Mucosa of stomach (tissue), 1 donor: ENCODE results near the gene PARP14.
"Not testable (repeated sequence)": the region's sequence is repeated elsewhere in the genome, so short reads cannot be mapped to it uniquely, and the experiment has no call there.

Experiments used
- H3K27me3 ChIP-seq: one replicate; pipeline ENCODE4 v1.7.0; 2013; ENCODE audit warnings: mild to moderate bottlenecking, low read length; ENCODE audit not compliant: control insufficient read depth, insufficient read depth
- H3K36me3 ChIP-seq: one replicate; pipeline ENCODE4 v1.7.0; 2013; ENCODE audit warnings: low read length; ENCODE audit not compliant: control insufficient read depth, insufficient read depth
- H3K4me1 ChIP-seq: one replicate; pipeline ENCODE4 v1.7.0; 2013; ENCODE audit warnings: mild to moderate bottlenecking, low read length; ENCODE audit not compliant: control insufficient read depth, insufficient read depth
- H3K4me3 ChIP-seq: one replicate; pipeline ENCODE4 v1.7.0; 2013; ENCODE audit warnings: low read length
- H3K9ac ChIP-seq: one replicate; pipeline ENCODE4 v1.7.0; 2013; ENCODE audit warnings: mild to moderate bottlenecking, low read length, moderate library complexity
- H3K9me3 ChIP-seq: one replicate; pipeline ENCODE4 v1.7.0; 2013; ENCODE audit warnings: mild to moderate bottlenecking, low read length, moderate library complexity; ENCODE audit not compliant: control insufficient read depth
- donor health status: Pancreatic carcinoma.

PARP14 gene

DNA sequence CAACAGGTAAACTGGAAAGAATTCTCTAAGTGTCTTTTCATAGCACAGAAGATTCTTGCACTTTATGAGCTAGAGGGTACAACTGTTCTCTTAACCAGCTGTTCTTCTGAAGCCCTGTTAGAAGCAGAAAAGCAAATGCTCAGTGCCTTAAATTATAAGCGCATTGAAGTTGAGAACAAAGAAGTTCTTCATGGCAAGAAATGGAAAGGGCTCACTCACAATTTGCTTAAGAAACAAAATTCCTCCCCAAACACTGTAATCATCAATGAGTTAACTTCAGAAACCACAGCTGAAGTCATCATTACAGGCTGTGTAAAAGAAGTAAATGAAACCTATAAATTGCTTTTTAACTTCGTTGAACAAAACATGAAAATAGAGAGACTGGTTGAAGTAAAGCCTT, 19.6 kb downstream of the PARP14 start:
- Histone ChIP-seq H3K4me3 (no peak overlapping the region), H3K36me3 (no peaks in the 10 kb centered on the region), H3K9ac (no peak overlapping the region), H3K4me1 (no peaks in the 10 kb centered on the region), H3K27me3 (no peaks in the 10 kb centered on the region), H3K9me3 (no peaks in the 10 kb centered on the region)

DNA sequence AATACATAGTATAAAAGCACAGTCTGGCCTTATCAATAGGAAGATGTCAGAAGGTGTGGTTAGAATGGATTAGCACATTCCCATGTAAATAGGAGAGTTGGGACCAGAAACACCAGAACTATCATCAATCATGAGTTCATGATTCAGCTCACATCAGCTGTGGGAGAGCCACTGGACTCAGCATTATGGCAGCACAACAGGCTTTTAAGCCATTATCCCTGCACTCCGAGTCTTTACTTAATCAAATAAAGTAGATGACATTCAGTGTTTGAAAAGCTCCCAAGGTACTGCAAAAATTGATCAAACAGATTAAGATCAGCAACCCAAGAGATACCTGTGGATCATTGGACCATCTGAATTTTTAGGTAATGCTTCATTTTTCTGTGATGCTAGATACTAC, 24.7 kb downstream of the PARP14 start:
- H3K9me3 ChIP-seq: no peaks in the 10 kb centered on the region
- H3K4me3 ChIP-seq: no peak overlapping the region
- H3K36me3 ChIP-seq: no peaks in the 10 kb centered on the region
- no peak overlapping the region for H3K9ac ChIP-seq
- H3K4me1 ChIP-seq: no peaks in the 10 kb centered on the region
- H3K27me3 ChIP-seq: no peaks in the 10 kb centered on the region

DNA sequence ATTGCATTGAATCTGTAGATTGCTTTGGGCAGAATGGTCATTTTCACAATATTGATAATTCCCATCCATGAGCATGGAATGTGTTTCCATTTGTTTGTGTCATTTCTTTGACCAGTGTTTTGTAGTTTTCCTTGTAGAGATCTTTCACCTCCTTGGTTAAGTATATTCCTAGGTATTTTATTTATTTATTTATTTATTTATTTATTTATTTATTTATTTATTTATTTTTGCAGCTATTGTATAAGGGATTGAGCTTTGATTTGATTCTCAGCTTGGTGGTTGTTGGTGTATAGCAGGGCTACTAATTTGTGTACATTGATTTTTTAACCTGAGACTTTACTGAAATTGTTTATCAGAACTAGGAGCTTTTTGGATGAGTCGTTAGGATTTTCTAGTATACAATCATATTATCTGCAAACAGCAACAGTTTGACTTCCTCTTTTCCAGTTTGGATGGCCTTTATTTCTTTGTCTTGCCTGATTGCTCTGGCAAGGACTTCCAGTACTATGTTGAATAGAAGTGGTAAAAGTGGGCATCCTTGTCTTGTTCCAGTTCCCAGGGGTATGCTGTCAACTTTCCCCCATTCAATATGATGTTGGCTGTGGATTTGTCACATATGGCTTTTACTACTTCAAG, 30.1 kb downstream of the PARP14 start:
- not testable (repeated sequence) for H3K27me3 ChIP-seq, H3K9me3 ChIP-seq, H3K4me1 ChIP-seq, H3K36me3 ChIP-seq, H3K9ac ChIP-seq, H3K4me3 ChIP-seq

- Histone ChIP-seq H3K27me3 (no peaks in the 10 kb centered on the region), H3K4me3 (no peak overlapping the region), H3K4me1 (no peaks in the 10 kb centered on the region), H3K36me3 (peaks cover 5% of the 10 kb centered on the region), H3K9ac (no peak overlapping the region), H3K9me3 (no peaks in the 10 kb centered on the region)
Observed at GRCh38 chr3:122714273-122714672, 33.6 kb downstream of the PARP14 start.

GRCh38 chr3:122716667-122717066, 36.0 kb downstream of the PARP14 start:
- no peaks in the 10 kb centered on the region for H3K4me1 ChIP-seq
- H3K36me3 ChIP-seq: peaks cover 5% of the 10 kb centered on the region
- no peaks in the 10 kb centered on the region for H3K9me3 ChIP-seq
- no peak overlapping the region for H3K4me3 ChIP-seq
- H3K27me3 ChIP-seq: no peaks in the 10 kb centered on the region
- no peak overlapping the region for H3K9ac ChIP-seq

GRCh38 chr3:122719273-122719921, 38.8 kb downstream of the PARP14 start:
- H3K36me3 ChIP-seq: no peaks in the 10 kb centered on the region
- H3K4me3 ChIP-seq: no peak overlapping the region
- H3K9me3 ChIP-seq: no peaks in the 10 kb centered on the region
- H3K27me3 ChIP-seq: no peaks in the 10 kb centered on the region
- no peak overlapping the region for H3K9ac ChIP-seq
- no peaks in the 10 kb centered on the region for H3K4me1 ChIP-seq

- H3K4me3 ChIP-seq: no peak overlapping the region
- H3K27me3 ChIP-seq: no peaks in the 10 kb centered on the region
- H3K9ac ChIP-seq: no peak overlapping the region
- H3K4me1 ChIP-seq: no peaks in the 10 kb centered on the region
- H3K36me3 ChIP-seq: no peaks in the 10 kb centered on the region
- H3K9me3 ChIP-seq: no peaks in the 10 kb centered on the region
Observed at GRCh38 chr3:122725106-122725505, 44.5 kb downstream of the PARP14 start.

- H3K27me3 ChIP-seq: no peaks in the 10 kb centered on the region
- H3K36me3 ChIP-seq: no peaks in the 10 kb centered on the region
- H3K4me3 ChIP-seq: no peak overlapping the region
- H3K4me1 ChIP-seq: no peaks in the 10 kb centered on the region
- H3K9ac ChIP-seq: no peak overlapping the region
- no peaks in the 10 kb centered on the region for H3K9me3 ChIP-seq
Observed at GRCh38 chr3:122727294-122727693, 46.7 kb downstream of the PARP14 start.

DNA sequence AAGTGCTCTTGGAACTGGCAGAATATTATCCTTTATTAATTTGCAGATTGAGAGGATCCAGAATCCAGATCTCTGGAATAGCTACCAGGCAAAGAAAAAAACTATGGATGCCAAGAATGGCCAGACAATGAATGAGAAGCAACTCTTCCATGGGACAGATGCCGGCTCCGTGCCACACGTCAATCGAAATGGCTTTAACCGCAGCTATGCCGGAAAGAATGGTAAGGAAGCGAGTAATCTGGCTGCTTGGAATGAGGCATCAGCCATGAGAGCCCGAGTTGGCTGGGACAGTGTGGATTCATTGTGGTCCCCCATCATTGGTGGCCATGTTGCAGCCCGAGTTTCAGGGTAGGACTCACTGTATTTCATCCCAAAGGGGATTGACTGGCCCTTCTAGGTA, 47.1 kb downstream of the PARP14 start:
- H3K9ac ChIP-seq: no peak overlapping the region
- H3K27me3 ChIP-seq: no peaks in the 10 kb centered on the region

DNA sequence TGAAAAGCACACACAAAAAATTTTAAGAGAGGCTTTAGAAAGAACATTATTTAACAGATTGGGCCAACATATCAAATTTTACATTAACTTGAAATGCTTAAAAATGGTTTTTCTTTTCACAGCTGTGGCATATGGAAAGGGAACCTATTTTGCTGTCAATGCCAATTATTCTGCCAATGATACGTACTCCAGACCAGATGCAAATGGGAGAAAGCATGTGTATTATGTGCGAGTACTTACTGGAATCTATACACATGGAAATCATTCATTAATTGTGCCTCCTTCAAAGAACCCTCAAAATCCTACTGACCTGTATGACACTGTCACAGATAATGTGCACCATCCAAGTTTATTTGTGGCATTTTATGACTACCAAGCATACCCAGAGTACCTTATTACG, 47.5 kb downstream of the PARP14 start:
- H3K27me3 ChIP-seq: no peaks in the 10 kb centered on the region
- no peaks in the 10 kb centered on the region for H3K36me3 ChIP-seq
- no peaks in the 10 kb centered on the region for H3K9me3 ChIP-seq
- H3K4me3 ChIP-seq: no peak overlapping the region
- no peak overlapping the region for H3K9ac ChIP-seq
- H3K4me1 ChIP-seq: no peaks in the 10 kb centered on the region

More for the DNA sequence above, 47.1 kb downstream of the PARP14 start:
- Histone ChIP-seq H3K4me1 (no peaks in the 10 kb centered on the region), H3K4me3 (no peak overlapping the region), H3K36me3 (no peaks in the 10 kb centered on the region), H3K9me3 (no peaks in the 10 kb centered on the region)

- H3K27me3 ChIP-seq: no peaks in the 10 kb centered on the region
- H3K36me3 ChIP-seq: no peaks in the 10 kb centered on the region
- H3K4me1 ChIP-seq: no peaks in the 10 kb centered on the region
- no peak overlapping the region for H3K9ac ChIP-seq
- no peak overlapping the region for H3K4me3 ChIP-seq
- H3K9me3 ChIP-seq: no peaks in the 10 kb centered on the region
Observed at GRCh38 chr3:122728756-122729514, 48.3 kb downstream of the PARP14 start.

DNA sequence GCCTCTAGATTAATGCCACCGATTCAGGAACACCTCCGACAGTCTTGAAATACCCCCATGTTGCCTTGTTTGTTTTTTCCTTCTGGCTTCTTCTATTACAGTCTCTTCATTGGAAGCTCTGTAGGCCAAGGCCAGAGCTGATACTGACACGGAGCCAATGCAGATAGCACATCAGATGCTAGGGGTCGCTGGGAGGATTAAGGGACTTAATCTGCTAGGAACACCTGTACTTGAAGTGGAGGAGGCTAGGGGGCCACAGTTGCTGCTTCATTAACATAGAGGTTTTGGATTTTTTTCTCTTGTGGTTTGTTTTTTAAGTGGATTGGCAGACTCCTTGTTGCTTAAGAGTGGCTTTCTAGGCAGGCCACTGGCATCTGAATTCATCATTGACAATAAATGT, 49.6 kb downstream of the PARP14 start:
- H3K4me1 ChIP-seq: no peaks in the 10 kb centered on the region
- no peaks in the 10 kb centered on the region for H3K36me3 ChIP-seq
- no peak overlapping the region for H3K4me3 ChIP-seq
- H3K9ac ChIP-seq: no peak overlapping the region
- no peaks in the 10 kb centered on the region for H3K9me3 ChIP-seq
- no peaks in the 10 kb centered on the region for H3K27me3 ChIP-seq
